Stimulated activated CD8-positive, alpha-beta memory T cell treated with anti-CD3 and anti-CD28 coated beads, Interleukin-2, amount 100 ng/mL, for 1 hour (primary cell): Measurements from ENCODE around the gene RAB31.

Experiments used
- DNase-seq, 2 donors: peaks; one replicate each; pipeline ENCODE4 v3.0.0-alpha.2; 2020; ENCODE audit warnings: low read depth in 2 of 2

Gene RAB31

GRCh38 chr18:9694174-9694573 is 13.9 kb upstream of the RAB31 start:
- DNase-seq = no peak

GRCh38 chr18:9694952-9695495 is 13.1 kb upstream of the RAB31 start:
- no peak for DNase-seq

GRCh38 chr18:9695605-9696004 is 12.5 kb upstream of the RAB31 start:
- no peak for DNase-seq

GRCh38 chr18:9696112-9696511 is 12.0 kb upstream of the RAB31 start:
- DNase-seq = no peak

GRCh38 chr18:9696701-9697100 is 11.4 kb upstream of the RAB31 start:
- DNase-seq = no peak

GRCh38 chr18:9697121-9697520 is 11.0 kb upstream of the RAB31 start:
- no peak for DNase-seq

- no peak for DNase-seq
These were observed 9.6 kb upstream of the RAB31 start for GRCh38 chr18:9698497-9698896.

GRCh38 chr18:9700261-9700796 is 7.8 kb upstream of the RAB31 start:
- DNase-seq = no peak

- DNase-seq = no peak
These were observed 6.3 kb upstream of the RAB31 start for GRCh38 chr18:9701609-9702349.

GRCh38 chr18:9704233-9705118 is 3.6 kb upstream of the RAB31 start:
- no peak for DNase-seq

- DNase-seq = no peak
These were observed 2.8 kb upstream of the RAB31 start for GRCh38 chr18:9705183-9705829.

GRCh38 chr18:9706081-9706935 is 1.8 kb upstream of the RAB31 start:
- no peak for DNase-seq

- no peak for DNase-seq
These were observed 582 bp upstream of the RAB31 start for GRCh38 chr18:9707381-9708056.

- DNase-seq = no peak
These were observed 568 bp downstream of the RAB31 start for GRCh38 chr18:9708434-9709303.

- no peak for DNase-seq
These were observed 1.3 kb downstream of the RAB31 start for GRCh38 chr18:9709304-9709877.

- no peak for DNase-seq
These were observed 1.9 kb downstream of the RAB31 start for GRCh38 chr18:9710037-9710436.

- no peak for DNase-seq
These were observed 3.4 kb downstream of the RAB31 start for GRCh38 chr18:9711361-9712129.

GRCh38 chr18:9712130-9712577 is 4.1 kb downstream of the RAB31 start:
- DNase-seq = no peak
